Fibroblast of gingiva (primary cell): Measurements from ENCODE around the gene GALNT5.
"Not testable (repeated sequence)": the region's sequence is repeated elsewhere in the genome, so short reads cannot be mapped to it uniquely, and the experiment has no call there.

Experiments used
- DNase-seq: peaks from one replicate; pipeline ENCODE4 v3.0.0-alpha.2; 2011; ENCODE audit warnings: low read depth

GALNT5 gene

GRCh38 chr2:157246765-157247407 lies 10.6 kb upstream of the GALNT5 start:
- DNase-seq, result no peak

- no peak for DNase-seq
These were observed 6.7 kb upstream of the GALNT5 start for GRCh38 chr2:157250836-157251235.

GRCh38 chr2:157251932-157252331 lies 5.6 kb upstream of the GALNT5 start:
- no peak for DNase-seq

- DNase-seq, result no peak
These were observed 5.0 kb upstream of the GALNT5 start for GRCh38 chr2:157252529-157252928.

GRCh38 chr2:157254041-157254440 lies 3.5 kb upstream of the GALNT5 start:
- no peak for DNase-seq

GRCh38 chr2:157255746-157256145 lies 1.8 kb upstream of the GALNT5 start:
- DNase-seq, result no peak

- DNase-seq, result no peak
These were observed 879 bp upstream of the GALNT5 start for GRCh38 chr2:157256626-157257025.

- DNase-seq, result no peak
These were observed 1.2 kb downstream of the GALNT5 start for GRCh38 chr2:157258520-157259326.

GRCh38 chr2:157259386-157259785 lies 1.9 kb downstream of the GALNT5 start:
- no peak for DNase-seq

GRCh38 chr2:157259960-157260359 lies 2.5 kb downstream of the GALNT5 start:
- no peak for DNase-seq

GRCh38 chr2:157260533-157261198 lies 3.2 kb downstream of the GALNT5 start:
- DNase-seq, result no peak

GRCh38 chr2:157261199-157261782 lies 3.8 kb downstream of the GALNT5 start:
- peak; percentile 59 for DNase-seq

GRCh38 chr2:157262248-157262647 lies 4.7 kb downstream of the GALNT5 start:
- no peak for DNase-seq

GRCh38 chr2:157264099-157264498 lies 6.6 kb downstream of the GALNT5 start:
- DNase-seq, result peak; percentile 64

- no peak for DNase-seq
These were observed 8.3 kb downstream of the GALNT5 start for GRCh38 chr2:157265825-157266224.

GRCh38 chr2:157267476-157267875 lies 10.0 kb downstream of the GALNT5 start:
- DNase-seq, result no peak

GRCh38 chr2:157269060-157269459 lies 11.6 kb downstream of the GALNT5 start:
- no peak for DNase-seq

- no peak for DNase-seq
These were observed 12.4 kb downstream of the GALNT5 start for GRCh38 chr2:157269922-157270321.

GRCh38 chr2:157271590-157272203 lies 14.2 kb downstream of the GALNT5 start:
- DNase-seq, result no peak

- DNase-seq, result not testable (repeated sequence)
These were observed 21.8 kb downstream of the GALNT5 start for GRCh38 chr2:157279311-157279710.

- no peak for DNase-seq
These were observed 23.8 kb downstream of the GALNT5 start for GRCh38 chr2:157281316-157281715.

- no peak for DNase-seq
These were observed 26.0 kb downstream of the GALNT5 start for GRCh38 chr2:157283468-157283867.
